GM21576 (cell line): Measurements from ENCODE around the gene CCDC170.
"Not testable (repeated sequence)": the region's sequence is repeated elsewhere in the genome, so short reads cannot be mapped to it uniquely, and the experiment has no call there.

ENCODE experiments used
- ATAC-seq: cut with Tn5 transposase; IDR thresholded peaks from one replicate; pipeline ENCODE4 v1.9.1; 2021; ENCODE audit warnings: mild to moderate bottlenecking, moderate library complexity; ENCODE audit not compliant: unreplicated experiment

CCDC170 gene

DNA sequence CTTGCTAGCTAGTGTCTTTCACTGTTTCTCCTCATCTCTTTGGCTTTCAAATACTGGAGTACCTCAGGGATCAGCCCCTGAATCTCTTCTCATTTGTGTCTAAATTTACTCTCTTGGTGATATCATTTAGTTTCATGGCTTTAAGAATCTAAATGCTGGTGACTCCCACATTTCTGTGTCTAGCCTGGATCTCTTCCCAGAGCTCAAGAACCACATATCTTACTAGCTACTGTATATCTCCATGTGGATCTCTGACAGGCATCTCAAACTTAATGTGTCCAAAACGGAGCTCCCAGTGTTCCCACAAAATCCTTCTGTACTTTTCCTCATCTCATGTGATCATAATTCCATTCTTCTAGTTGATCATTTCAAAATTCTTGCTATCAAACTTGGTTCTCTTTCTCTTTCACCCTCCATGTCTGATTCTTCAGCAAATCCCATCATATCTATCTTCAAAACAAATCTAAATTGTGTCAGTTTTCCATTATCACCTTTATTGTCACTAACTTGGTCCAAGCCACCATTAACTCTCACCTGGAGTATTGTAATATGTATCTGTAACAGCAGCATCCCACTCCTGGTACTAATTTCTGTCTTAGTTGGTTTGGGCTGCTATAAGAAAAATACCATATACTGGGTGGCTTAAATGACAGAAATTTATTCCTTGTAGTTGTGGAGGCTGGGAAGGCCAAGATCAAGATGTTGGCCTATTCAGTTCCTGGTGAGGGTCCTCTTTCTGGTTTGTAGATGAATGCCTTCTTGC is 45.9 kb downstream of the CCDC170 start:
- no peak for ATAC-seq

DNA sequence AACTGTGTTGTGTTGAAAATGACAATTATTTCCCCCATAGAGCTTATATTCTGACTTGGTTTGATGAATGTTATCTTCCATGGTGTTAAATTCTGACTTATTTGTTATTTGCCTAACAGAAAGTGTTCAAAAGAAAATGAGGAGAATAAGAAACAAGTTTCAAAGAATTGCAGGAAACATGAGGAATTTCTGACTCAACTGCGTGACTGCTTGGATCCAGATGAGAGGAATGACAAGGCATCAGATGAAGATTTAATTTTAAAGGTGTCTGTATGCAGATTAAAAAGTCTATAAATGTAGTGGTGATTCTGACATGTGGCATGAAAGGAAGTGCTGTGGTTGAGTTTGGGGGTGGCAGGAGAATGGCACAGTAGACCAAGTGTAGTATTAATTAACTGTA is 50.6 kb downstream of the CCDC170 start:
- ATAC-seq, result no peak

- ATAC-seq, result not testable (repeated sequence)
Measured at GRCh38 chr6:151544884-151545283, 51.1 kb downstream of the CCDC170 start.

GRCh38 chr6:151546941-151547659 is 53.3 kb downstream of the CCDC170 start:
- no peak for ATAC-seq

DNA sequence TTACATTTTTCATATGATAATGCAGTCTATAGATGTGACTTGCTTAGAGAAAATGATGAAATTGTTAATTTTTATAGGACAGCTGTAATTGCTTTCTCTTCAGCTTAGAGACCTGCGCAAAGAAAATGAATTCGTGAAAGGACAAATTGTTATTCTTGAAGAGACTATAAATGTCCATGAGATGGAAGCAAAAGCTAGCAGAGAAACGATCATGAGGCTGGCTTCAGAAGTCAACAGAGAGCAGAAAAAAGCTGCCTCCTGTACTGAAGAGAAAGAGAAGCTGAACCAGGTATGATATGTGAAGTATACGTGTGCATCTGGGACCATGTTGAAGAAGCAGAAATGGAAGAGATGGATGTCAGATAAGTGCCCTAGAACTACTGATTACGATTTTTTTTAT is 54.4 kb downstream of the CCDC170 start:
- no peak for ATAC-seq

- ATAC-seq, result no peak
Measured at GRCh38 chr6:151549790-151550189, 56.0 kb downstream of the CCDC170 start.

- no peak for ATAC-seq
Measured at GRCh38 chr6:151550618-151551017, 56.8 kb downstream of the CCDC170 start.

DNA sequence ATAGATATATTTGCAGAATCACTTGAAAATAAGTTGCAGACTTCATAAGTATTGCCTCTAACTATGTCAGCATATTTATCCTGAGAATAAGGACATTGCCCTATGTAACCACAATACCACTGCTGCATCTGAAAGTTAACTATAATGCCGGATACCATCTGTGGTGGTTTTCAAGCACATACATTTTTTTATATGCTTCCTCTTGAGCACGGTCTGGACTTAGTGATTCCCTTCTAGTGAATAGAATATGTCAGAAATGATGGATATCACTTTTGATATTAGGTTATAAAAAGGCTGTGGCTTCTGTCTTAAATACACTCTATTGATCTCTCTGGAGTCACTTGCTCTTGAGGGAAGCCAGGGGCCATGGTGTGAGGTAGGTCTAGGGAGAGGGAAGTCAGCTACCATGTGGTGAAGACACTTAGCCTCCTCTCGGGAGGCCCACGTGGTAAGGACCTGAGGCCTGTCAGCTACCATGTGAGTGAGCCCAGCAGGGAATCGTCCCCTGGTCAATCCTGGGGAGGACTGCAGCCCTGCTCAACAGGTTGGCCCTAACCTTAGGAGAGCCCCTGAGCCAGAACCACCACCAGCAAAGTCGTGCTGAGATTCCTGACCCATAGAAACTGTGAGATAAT is 57.5 kb downstream of the CCDC170 start:
- no peak for ATAC-seq

- no peak for ATAC-seq
Measured at GRCh38 chr6:151553416-151554165, 59.8 kb downstream of the CCDC170 start.

- ATAC-seq, result no peak
Measured at GRCh38 chr6:151561238-151561637, 67.4 kb downstream of the CCDC170 start.

DNA sequence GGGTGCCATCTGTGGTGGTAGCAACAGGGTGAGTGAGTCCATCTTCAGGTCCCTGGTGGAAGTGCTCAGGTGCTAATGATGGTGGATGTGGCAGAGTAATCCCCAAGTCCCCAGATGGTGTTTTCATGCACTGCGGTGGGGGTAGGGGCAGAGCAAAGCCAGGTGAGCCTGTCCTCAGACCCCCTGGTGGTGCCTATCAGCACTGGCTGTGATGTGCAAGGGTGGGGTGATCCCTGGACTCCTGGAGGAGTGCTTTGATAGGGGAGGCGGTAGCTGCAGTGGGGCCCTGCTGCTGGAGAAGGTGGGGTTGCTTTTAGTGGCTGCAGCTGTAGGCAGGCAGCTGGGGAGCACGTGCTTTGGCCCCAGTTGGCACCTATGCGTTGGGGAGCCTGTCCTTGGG is 70.8 kb downstream of the CCDC170 start:
- no peak for ATAC-seq

DNA sequence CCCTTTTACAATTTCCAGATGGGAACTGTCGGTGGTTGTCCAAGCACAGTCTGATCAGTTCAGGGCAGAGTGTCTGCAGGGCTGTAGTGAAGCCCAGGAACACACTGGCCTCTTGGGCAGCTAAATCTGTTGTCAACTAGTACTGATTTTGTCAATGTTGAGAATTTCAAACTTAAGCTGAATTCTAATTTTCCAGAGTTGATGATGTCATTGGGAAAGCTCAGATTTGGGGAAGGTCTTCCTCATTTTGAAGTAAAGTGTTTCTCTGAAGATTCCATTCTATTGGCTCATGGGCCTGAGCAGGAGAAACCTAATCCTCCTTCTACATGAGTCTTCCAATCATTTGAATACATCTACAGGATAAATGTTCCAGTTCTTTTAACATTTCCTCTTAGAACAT is 72.1 kb downstream of the CCDC170 start:
- no peak for ATAC-seq

- ATAC-seq, result no peak
Measured at GRCh38 chr6:151566557-151566956, 72.7 kb downstream of the CCDC170 start.

DNA sequence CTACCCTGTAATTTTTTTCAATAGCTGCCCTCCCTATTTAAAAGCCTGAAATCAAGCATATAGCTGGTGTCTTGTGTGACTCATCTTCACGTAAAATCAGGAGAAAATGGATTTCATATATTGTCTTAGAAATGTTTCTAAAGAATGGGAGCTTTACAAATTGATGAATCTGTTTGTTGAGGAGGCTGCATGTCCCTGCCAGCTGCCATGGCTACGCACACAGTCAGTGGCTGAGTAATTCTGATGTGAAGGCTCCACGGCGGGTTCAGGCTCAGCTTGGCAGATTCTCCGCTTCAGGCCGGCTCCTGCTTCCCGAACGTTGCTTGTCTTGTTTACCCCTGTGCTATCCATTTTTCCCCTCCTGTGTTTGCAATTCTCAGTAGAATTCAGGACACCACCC is 82.8 kb downstream of the CCDC170 start:
- ATAC-seq, result no peak

DNA sequence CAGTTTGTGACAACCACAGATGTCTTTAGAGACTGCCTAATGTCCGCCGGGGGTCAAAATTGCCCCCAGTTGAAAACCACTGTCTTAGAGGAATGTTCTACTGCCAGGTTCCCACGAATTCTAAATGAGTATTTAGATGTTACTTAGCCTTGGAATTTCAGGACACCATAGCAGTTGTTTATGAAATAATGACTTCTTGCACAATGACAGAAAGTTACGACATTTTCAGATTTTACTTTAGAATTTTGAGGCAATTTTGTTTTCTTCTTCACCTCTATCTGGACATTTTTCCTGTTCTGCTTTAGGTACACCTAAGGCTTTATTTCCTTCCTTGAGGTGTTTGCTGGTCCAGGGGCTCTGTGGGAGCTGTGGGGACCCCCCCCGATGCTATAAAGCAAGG is 83.4 kb downstream of the CCDC170 start:
- no peak for ATAC-seq

DNA sequence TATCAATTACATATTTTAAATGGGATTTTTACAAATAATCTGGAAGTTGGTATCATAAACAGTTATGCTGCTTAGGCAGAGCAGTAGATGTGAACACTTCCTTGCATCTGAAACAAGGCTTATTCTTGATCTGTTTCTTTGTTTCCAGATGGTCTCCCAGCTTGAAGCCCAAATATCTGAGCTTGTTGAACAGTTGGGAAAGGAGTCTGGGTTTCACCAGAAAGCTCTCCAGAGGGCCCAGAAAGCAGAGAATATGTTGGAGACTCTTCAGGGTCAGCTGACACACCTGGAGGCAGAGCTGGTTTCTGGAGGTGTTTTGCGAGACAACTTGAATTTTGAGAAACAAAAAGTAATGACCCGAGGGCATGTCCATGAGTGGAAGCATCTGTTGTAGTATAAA is 91.9 kb downstream of the CCDC170 start:
- no peak for ATAC-seq

- ATAC-seq, result no peak
Measured at GRCh38 chr6:151589667-151590066, 95.8 kb downstream of the CCDC170 start.

GRCh38 chr6:151590742-151591141 is 96.9 kb downstream of the CCDC170 start:
- no peak for ATAC-seq

DNA sequence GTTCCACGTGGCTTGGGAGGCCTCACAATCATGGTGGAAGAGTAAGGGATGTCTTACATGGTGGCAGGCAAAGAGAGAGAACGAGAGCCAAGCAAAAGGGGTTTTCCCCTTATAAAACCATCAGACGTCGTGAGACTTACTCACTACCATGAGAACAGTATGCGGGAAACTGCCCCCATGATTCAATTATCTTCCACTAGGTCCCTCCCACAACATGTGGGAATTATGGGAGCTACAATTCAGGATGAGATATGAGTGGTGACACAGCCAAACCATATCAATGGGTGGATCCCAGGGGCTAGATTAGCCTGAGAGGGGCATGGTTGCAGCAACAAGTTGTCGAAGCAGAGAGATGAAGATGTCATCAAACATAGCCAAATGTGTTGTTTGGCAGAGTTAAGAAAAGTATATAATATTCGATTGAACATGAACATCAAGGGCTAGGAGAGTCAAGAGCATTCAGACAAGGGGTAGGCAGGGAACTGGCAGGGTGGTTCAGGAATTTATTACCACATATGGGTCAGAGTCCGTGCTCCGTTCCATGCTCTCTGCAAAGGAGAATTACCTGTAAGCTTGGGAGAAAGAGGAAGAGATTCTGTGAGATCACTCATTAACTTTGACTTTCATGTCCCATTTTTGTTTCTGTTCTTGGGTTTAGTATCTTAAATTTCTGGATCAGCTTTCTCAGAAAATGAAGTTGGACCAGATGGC is 98.8 kb downstream of the CCDC170 start:
- no peak for ATAC-seq

GRCh38 chr6:151609146-151609902 is 115.5 kb downstream of the CCDC170 start:
- no peak for ATAC-seq
